Neural progenitor cell (in vitro differentiated cells): ENCODE measurements around the gene SCAI. TPM values are rescaled to one million over a fixed set of nuclear protein-coding genes. Genes with fewer than 3 reads are reported as not detected.

Source experiments
- DNase-seq: peaks from one replicate; pipeline ENCODE4 v3.0.0-alpha.2; 2016; ENCODE audit warnings: low spot score
- H2AFZ ChIP-seq: fragments of 200-600 bp; sonication (generic); replicated peaks from 2 replicates; pipeline ENCODE4 v1.6.1; 2016; ENCODE audit warnings: antibody characterized with exemption
- H3F3A ChIP-seq: fragments of 200-600 bp; sonication (generic); 2 replicates; pipeline ENCODE4 v1.6.1; 2016; ENCODE audit warnings: antibody characterized with exemption, low read depth
- H3K27ac ChIP-seq: fragments of 200-600 bp; sonication (generic); 2 replicates; pipeline ENCODE4 v1.5.1; 2016; ENCODE audit warnings: mild to moderate bottlenecking
- H3K27me3 ChIP-seq: fragments of 200-600 bp; sonication (generic); 2 replicates; pipeline ENCODE4 v1.6.1; 2016; ENCODE audit warnings: mild to moderate bottlenecking, moderate library complexity
- H3K36me3 ChIP-seq: fragments of 200-600 bp; sonication (generic); 2 replicates; pipeline ENCODE4 v1.5.1; 2016
- H3K4me1 ChIP-seq: fragments of 200-600 bp; sonication (generic); 2 replicates; pipeline ENCODE4 v1.6.1; 2016; ENCODE audit warnings: mixed run types
- H3K4me2 ChIP-seq: fragments of 200-600 bp; sonication (generic); 2 replicates; pipeline ENCODE4 v1.6.1; 2016
- H3K4me3 ChIP-seq: fragments of 200-600 bp; sonication (generic); 2 replicates; pipeline ENCODE4 v1.5.1; 2016
- H3K79me2 ChIP-seq: fragments of 200-600 bp; sonication (generic); 2 replicates; pipeline ENCODE4 v1.6.1; 2016; ENCODE audit warnings: low read depth
- H3K9ac ChIP-seq: fragments of 200-600 bp; sonication (generic); 2 replicates; pipeline ENCODE4 v1.6.1; 2016
- H3K9me3 ChIP-seq: fragments of 200-600 bp; sonication (generic); 2 replicates; pipeline ENCODE4 v1.5.1; 2016; ENCODE audit warnings: low read depth
- H4K20me1 ChIP-seq: fragments of 200-600 bp; sonication (generic); 2 replicates; pipeline ENCODE4 v1.6.1; 2016; ENCODE audit warnings: low read depth
- H3K27ac Mint-ChIP-seq: 3 replicates; pipeline ENCODE4 v1.8.0; 2021; ENCODE audit warnings: mixed read lengths
- H3K27me3 Mint-ChIP-seq: 2 replicates; pipeline ENCODE4 v1.8.0; 2022; ENCODE audit warnings: low read depth, mild to moderate bottlenecking, inconsistent platforms, moderate library complexity, mixed read lengths; ENCODE audit not compliant: insufficient read depth
- H3K36me3 Mint-ChIP-seq: 3 replicates; pipeline ENCODE4 v1.8.0; 2021; ENCODE audit warnings: mixed read lengths
- H3K4me1 Mint-ChIP-seq: 3 replicates; pipeline ENCODE4 v1.8.0; 2021; ENCODE audit warnings: mixed read lengths
- H3K4me3 Mint-ChIP-seq: 3 replicates; pipeline ENCODE4 v1.8.0; 2021; ENCODE audit warnings: mild to moderate bottlenecking, moderate library complexity, mixed read lengths
- H3K9me3 Mint-ChIP-seq: 3 replicates; pipeline ENCODE4 v1.8.0; 2020; ENCODE audit warnings: mixed read lengths
- EZH2 ChIP-seq: fragments of 200-600 bp; sonication (generic); IDR thresholded peaks from 2 replicates; pipeline ENCODE4 v1.6.1; 2017; ENCODE audit warnings: antibody characterized with exemption, mild to moderate bottlenecking, moderate library complexity
- EZH2phosphoT487 ChIP-seq: fragments of 200-600 bp; sonication (generic); IDR thresholded peaks from 2 replicates; pipeline ENCODE4 v1.6.1; 2017; ENCODE audit warnings: antibody characterized with exemption
- total RNA-seq: library from RNA; depleted of rRNA; stranded (reverse); fragments of >200 nt; gene quantifications from 2 replicates; pipeline ENCODE4 v1.2.3, GENCODE V29; 2015; ENCODE audit warnings: low replicate concordance
- TF ChIP-seq, protein P1 (sequence below): fragments of 200-600 bp; sonication (generic); IDR thresholded peaks from 2 replicates; pipeline ENCODE4 v1.5.1; 2017; ENCODE audit warnings: antibody characterized with exemption, mild to moderate bottlenecking

SCAI gene
- total RNA-seq, 1 donor from 2014 or later, result 30.2 TPM

DNA sequence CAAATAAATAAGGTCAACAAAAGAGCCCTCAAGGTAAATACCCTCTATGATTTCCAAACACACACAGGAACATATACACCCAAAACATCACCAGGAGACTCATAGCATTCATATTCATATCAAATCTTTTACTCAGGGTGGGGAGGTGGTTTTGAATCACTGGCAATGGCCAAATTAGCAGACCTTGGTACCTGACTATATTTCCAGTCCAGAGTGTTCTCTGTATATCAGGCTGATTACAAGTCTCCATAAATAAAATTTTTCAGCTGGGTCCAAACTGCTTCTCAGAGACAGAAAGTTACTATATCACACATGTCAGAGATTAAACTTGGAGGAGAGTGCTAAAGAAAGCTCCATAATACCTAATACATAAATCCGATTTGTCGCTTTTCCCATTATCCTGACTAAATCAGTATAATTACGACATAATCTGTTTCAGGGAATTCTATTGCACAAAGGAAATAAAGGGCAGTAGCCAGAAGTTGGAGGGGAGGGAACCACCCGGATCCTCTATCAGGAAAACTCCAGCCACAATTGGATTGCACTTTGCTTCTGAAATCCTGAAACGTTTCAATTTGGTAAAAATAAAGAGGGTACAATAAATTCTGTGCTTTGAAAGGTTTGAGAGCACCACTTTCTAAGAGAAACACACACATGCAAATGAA is 195.5 kb downstream of the SCAI start:
- no peak overlapping the region for H2AFZ ChIP-seq

DNA sequence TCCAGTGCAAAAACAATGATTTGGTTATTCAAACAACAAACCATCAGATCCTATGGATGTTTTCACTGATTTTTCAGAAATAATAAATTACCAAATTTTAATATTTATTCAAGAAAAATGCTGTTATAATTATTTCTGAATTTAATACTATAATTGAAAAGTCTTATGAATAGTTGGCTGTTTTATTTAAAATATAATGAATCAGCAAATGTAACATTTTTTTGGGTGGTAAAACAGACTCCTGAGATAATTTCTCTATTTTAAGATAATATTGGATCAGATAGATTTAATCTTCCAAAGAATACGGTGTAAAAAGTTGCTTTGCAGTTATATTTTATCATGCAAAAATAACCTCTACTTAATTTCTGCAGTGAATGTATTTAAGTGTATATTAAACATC is 197.2 kb downstream of the SCAI start:
- Histone ChIP-seq H3K4me1 (no peaks in the 10 kb centered on the region), H3K9ac (no peak overlapping the region), H3F3A (peaks cover 21% of the 10 kb centered on the region), H3K36me3 (no peaks in the 10 kb centered on the region), H3K4me3 (no peak overlapping the region), H3K79me2 (no peaks in the 10 kb centered on the region), H3K27ac (no peak overlapping the region), H3K9me3 (no peaks in the 10 kb centered on the region), H2AFZ (no peak overlapping the region), H3K27me3 (no peaks in the 10 kb centered on the region), H4K20me1 (no peaks in the 10 kb centered on the region), H3K4me2 (no peak overlapping the region)
- Mint-ChIP-seq H3K36me3 (no peaks in the 10 kb centered on the region), H3K9me3 (no peaks in the 10 kb centered on the region), H3K4me1 (peaks cover 8% of the 10 kb centered on the region), H3K27me3 (no peaks in the 10 kb centered on the region), H3K4me3 (no peak overlapping the region), H3K27ac (no peak overlapping the region)
- no peak for DNase-seq
- TF ChIP-seq EZH2, result no peak
- TF ChIP-seq, protein P1, sequence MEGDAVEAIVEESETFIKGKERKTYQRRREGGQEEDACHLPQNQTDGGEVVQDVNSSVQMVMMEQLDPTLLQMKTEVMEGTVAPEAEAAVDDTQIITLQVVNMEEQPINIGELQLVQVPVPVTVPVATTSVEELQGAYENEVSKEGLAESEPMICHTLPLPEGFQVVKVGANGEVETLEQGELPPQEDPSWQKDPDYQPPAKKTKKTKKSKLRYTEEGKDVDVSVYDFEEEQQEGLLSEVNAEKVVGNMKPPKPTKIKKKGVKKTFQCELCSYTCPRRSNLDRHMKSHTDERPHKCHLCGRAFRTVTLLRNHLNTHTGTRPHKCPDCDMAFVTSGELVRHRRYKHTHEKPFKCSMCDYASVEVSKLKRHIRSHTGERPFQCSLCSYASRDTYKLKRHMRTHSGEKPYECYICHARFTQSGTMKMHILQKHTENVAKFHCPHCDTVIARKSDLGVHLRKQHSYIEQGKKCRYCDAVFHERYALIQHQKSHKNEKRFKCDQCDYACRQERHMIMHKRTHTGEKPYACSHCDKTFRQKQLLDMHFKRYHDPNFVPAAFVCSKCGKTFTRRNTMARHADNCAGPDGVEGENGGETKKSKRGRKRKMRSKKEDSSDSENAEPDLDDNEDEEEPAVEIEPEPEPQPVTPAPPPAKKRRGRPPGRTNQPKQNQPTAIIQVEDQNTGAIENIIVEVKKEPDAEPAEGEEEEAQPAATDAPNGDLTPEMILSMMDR, result no peak
- TF ChIP-seq EZH2phosphoT487, result no peak

More for the DNA sequence above, 195.5 kb downstream of the SCAI start:
- no peaks in the 10 kb centered on the region for H3K36me3 ChIP-seq
- H3K9me3 Mint-ChIP-seq, result no peaks in the 10 kb centered on the region
- TF ChIP-seq EZH2phosphoT487, result no peak
- TF ChIP-seq, protein P1, result no peak
- no peaks in the 10 kb centered on the region for H3K36me3 Mint-ChIP-seq
- H3K4me3 Mint-ChIP-seq, result no peak overlapping the region
- H3K27ac ChIP-seq, result no peak overlapping the region
- no peak overlapping the region for H3K4me2 ChIP-seq
- H3K4me1 ChIP-seq, result no peaks in the 10 kb centered on the region
- H4K20me1 ChIP-seq, result no peaks in the 10 kb centered on the region
- no peaks in the 10 kb centered on the region for H3K79me2 ChIP-seq
- H3K27me3 ChIP-seq, result no peaks in the 10 kb centered on the region
- H3K4me3 ChIP-seq, result no peak overlapping the region
- H3K27ac Mint-ChIP-seq, result no peak overlapping the region
- peaks cover 5% of the 10 kb centered on the region for H3F3A ChIP-seq
- DNase-seq, result no peak
- no peaks in the 10 kb centered on the region for H3K27me3 Mint-ChIP-seq
- H3K4me1 Mint-ChIP-seq, result no peaks in the 10 kb centered on the region
- no peak overlapping the region for H3K9ac ChIP-seq
- no peaks in the 10 kb centered on the region for H3K9me3 ChIP-seq

DNA sequence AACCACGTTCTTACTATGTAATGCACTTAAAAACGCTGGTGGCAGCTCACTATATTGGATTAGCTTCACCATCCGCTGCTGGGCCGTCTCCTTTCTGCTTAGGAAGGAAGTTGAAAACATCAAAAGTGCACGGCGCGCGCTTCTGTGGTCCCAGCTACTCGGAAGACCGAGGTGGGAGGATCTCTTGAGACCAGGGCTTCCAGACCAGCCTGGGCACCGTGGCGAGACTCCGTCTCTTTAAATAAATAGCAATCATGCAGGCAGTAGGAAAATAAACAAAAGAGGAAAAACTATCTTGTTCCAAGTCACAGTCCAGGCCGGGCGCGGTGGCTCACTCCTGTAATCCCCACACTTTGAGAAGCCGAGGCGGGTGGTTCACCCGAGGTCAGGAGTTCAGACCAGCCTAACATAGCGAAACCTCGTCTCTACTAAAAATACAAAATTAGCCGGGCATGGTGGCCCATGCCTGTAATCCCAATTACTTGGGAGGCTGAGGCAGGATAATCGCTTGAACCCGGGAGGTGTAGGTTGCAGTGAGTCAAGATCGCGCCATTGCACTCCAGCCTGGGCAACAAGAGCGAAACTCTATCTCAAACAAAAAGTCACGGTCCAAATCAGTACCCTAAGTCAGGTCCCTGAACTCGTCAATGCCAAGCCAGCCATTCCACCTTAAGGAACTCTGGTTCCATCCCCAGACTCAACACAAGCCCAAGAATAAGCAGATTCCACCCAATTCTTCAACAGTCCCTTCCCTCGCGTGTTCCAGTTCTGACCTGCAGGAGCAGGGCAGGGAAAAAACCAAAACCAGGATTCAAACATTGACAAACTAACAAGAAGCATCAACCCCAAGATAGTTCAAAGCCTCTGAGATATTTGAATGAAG is 201.4 kb downstream of the SCAI start:
- peak overlapping the region; percentile 78 for H3K4me3 ChIP-seq
- H3K36me3 ChIP-seq, result no peaks in the 10 kb centered on the region
- Mint-ChIP-seq H3K9me3 (no peaks in the 10 kb centered on the region), H3K27ac (peak overlapping the region; percentile 95), H3K27me3 (no peaks in the 10 kb centered on the region), H3K4me3 (peak overlapping the region; percentile 95), H3K4me1 (peaks cover 15% of the 10 kb centered on the region), H3K36me3 (no peaks in the 10 kb centered on the region)
- no peaks in the 10 kb centered on the region for H3K9me3 ChIP-seq
- H2AFZ ChIP-seq, result peak overlapping the region; percentile 89
- peaks cover 35% of the 10 kb centered on the region for H3F3A ChIP-seq
- no peak for TF ChIP-seq EZH2
- TF ChIP-seq, protein P1, result peak; percentile 8
- peaks cover 4% of the 10 kb centered on the region for H3K4me1 ChIP-seq
- peak overlapping the region; percentile 96 for H3K4me2 ChIP-seq
- H3K27me3 ChIP-seq, result no peaks in the 10 kb centered on the region
- peak; percentile 62 for DNase-seq
- H3K9ac ChIP-seq, result peak overlapping the region; percentile 80
- H3K27ac ChIP-seq, result peak overlapping the region; percentile 87
- no peaks in the 10 kb centered on the region for H4K20me1 ChIP-seq
- peaks cover 3% of the 10 kb centered on the region for H3K79me2 ChIP-seq
